GM12892 (cell line): ENCODE results near the gene TRIO.

Experiments used
- POLR2A ChIP-seq: IDR thresholded peaks from 2 replicates; pipeline ENCODE4 v1.6.1; 2011; ENCODE audit warnings: low read depth, low read length, control low read depth
- POLR2AphosphoS5 ChIP-seq: IDR thresholded peaks from 2 replicates; pipeline ENCODE4 v1.6.1; 2011; ENCODE audit warnings: low read depth, low read length, control low read depth
- TAF1 ChIP-seq: IDR thresholded peaks from 2 replicates; pipeline ENCODE4 v1.6.1; 2011; ENCODE audit warnings: low read depth, mild to moderate bottlenecking, control low read depth, low read length, borderline replicate concordance

DNA sequence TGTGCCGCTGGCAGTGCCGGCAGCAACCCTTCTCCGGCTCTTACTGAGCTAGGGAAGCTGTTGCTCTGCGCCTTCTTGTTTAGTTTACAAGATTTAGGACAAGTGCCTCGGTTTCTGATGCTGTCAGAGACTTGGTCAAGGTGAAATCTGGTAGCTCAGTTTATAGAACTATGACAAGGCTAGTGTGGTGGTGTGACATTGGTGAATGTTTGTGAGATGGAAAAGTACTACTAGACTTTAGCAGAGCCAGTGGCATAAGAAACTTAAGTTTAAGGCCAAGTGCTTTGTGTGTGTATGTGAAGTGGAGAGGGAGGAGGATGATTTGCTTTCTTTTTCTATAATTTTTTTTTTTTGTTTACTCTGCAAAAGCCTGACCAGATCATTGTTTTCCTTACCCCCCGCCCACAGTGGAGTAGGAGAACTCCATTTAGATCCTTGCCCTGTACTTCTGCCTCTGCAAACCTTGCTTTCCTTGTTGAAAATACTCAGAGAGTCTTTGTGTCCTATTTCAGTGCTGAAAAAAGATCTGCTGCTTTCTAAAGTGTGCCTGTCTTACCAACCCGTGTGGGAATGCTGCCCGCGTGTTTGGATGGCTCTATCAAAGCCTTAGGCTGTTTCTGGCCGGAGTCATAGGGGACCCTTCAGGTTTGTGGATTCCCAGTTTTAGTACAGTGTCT, 75.9 kb downstream of the TRIO start:
- no peak for TF ChIP-seq TAF1
- no peak for TF ChIP-seq POLR2A
- no peak for TF ChIP-seq POLR2AphosphoS5
